Stimulated activated effector memory CD8-positive, alpha-beta T cell treated with anti-CD3 and anti-CD28 coated beads, Interleukin-12 subunit alpha, Interleukin-12 subunit beta, amount 100 ng/mL, for 72 hours (primary cell): ENCODE measurements around the gene ZNF585A.
"Not testable (repeated sequence)": the region's sequence is repeated elsewhere in the genome, so short reads cannot be mapped to it uniquely, and the experiment has no call there.

Source experiments
- ATAC-seq: fragments of 150-1000 bp; cut with Tn5 transposase; 2 replicates; pipeline ENCODE4 v1.10.0; 2021
- DNase-seq, 2 donors: peaks; one replicate each; pipeline ENCODE4 v3.0.0; 2021 to 2022; ENCODE audit warnings: low spot score in 2 of 2
- H3K27ac Mint-ChIP-seq: one replicate; pipeline ENCODE4 v1.8.0; 2022; ENCODE audit warnings: mild to moderate bottlenecking, mixed read lengths
- H3K36me3 Mint-ChIP-seq: one replicate; pipeline ENCODE4 v1.8.0; 2022; ENCODE audit warnings: mild to moderate bottlenecking, mixed read lengths
- H3K4me1 Mint-ChIP-seq: one replicate; pipeline ENCODE4 v1.8.0; 2022; ENCODE audit warnings: mixed read lengths
- H3K4me3 Mint-ChIP-seq: one replicate; pipeline ENCODE4 v1.8.0; 2022; ENCODE audit warnings: mild to moderate bottlenecking, mixed read lengths
- H3K9me3 Mint-ChIP-seq: one replicate; pipeline ENCODE4 v1.8.0; 2022; ENCODE audit warnings: mixed read lengths

ZNF585A gene

DNA sequence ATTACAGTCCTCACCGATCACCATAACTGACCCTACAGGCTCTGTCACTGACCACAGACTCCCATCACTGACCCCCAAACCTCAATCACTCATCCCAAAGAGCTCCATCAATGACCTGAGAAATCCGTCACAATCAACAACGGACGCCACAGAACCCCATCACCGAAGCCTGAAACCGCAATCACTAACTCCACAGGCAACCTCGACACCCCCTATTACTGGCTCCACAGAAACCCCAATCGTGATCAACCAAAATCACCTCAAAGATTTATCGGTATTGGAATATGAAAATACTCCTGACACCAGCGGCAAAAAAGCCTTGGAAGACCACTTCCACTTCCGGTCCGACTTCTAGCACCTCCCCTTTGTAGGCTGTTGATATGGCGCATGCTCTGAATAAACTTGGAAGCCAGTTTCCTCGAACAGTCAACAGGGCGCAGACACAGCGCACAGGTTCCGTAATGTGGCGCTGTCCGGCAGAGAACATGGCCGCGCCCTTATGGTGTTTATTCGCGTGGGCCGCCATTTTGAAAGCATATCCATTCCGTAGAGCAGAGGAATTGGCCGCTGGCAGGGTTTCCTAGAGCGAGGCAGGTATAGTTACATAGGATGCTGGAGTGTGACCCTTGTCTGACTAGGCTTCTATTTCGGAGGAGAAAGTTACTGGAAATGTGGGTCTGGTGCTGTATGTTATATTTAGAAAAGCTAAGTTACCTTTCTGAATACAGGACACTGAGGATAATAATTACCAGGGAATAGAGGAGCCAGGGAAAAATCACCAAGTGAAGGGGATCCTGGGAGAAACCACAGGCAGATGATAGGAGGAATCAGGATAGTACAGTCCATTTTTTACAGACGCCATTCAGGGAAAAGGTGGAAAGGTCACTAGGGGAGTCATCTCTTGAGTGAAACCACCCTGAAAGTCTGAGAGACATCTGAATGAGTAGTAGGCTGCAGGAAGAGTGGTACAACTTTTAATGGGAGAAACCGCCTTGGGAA is at the start of gene ZNF585A:
TSS of gene ZNF585A (minus strand) at position 328 of the 999 bp plus-strand sequence. CDS start 2,785 bp downstream, outside the sequence.
- peaks cover 23% of the 10 kb centered on the region for H3K36me3 Mint-ChIP-seq
- H3K4me3 Mint-ChIP-seq = no peak within 1 kb of the TSS
- ATAC-seq (peak; percentile 100), DNase-seq (peak; percentile 71 to 91)
- H3K4me1 Mint-ChIP-seq = no peaks in the 10 kb centered on the region
- H3K9me3 Mint-ChIP-seq = peaks cover 17% of the 10 kb centered on the region
- no peak within 1 kb of the TSS for H3K27ac Mint-ChIP-seq

DNA sequence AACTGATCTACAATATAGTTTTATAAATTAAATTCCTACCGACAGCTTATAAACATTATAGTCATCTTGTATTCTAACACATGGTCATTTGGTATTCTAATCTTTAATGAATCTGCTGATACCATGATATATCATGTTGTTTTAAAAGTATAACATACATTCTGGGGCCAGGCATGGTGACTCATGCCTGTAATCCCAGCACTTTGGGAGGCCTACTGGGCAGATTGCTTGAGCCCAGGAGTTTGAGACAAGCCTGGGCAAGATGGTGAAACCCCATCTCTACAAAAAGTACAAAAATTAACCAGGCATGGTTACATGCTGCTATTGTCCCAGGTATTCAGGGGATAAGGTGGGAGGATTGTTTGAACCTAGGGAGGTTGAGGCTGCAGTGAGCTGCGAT is 48.6 kb upstream of the ZNF585A start:
- DNase-seq (no peak), ATAC-seq (no peak)
- peaks cover 38% of the 10 kb centered on the region for H3K4me1 Mint-ChIP-seq
- no peak overlapping the region for H3K4me3 Mint-ChIP-seq
- H3K27ac Mint-ChIP-seq = no peak overlapping the region
- peaks cover 78% of the 10 kb centered on the region for H3K36me3 Mint-ChIP-seq
- H3K9me3 Mint-ChIP-seq = peaks cover 2% of the 10 kb centered on the region

DNA sequence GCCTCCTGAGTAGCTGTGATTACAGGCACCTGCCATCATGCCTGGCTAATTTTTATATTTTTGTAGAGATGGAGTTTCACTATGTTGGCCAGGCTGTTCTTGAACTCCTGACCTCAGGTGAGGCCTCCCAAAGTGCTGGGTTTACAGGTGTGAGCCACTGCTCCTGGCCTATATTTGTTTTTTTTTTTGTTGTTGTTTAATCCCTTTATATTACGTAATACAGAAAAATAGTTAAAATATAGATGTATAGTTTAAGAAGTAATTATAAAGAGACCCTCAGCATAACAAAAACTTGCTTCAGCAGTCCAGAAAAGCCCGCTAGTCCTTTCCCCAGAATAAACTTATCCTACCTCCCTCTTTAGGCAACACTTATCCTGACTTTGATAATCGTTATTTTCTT is 47.9 kb upstream of the ZNF585A start:
- ATAC-seq (no peak), DNase-seq (no peak)
- H3K4me3 Mint-ChIP-seq = peak overlapping the region; percentile 87
- peaks cover 76% of the 10 kb centered on the region for H3K36me3 Mint-ChIP-seq
- H3K9me3 Mint-ChIP-seq = peaks cover 2% of the 10 kb centered on the region
- H3K27ac Mint-ChIP-seq = no peak overlapping the region
- peaks cover 38% of the 10 kb centered on the region for H3K4me1 Mint-ChIP-seq

DNA sequence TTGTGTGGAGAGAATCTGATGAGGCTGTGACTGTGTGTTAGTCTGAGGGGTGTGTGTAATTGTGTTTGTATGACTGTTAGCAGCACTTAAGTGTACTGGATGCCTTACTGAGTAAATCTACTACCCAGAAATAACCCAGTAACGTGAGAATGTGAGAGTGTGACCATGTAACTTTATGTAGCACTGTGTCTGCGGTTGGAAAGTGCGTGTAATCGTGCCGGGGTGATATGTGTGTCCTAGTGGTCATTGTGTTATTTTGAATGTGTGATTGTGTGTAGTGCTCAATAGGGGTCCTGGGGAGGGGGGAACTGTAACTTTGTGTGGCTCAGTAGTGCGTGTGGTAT is 46.1 kb upstream of the ZNF585A start:
- DNase-seq (no peak), ATAC-seq (peak; percentile 63)
- Mint-ChIP-seq H3K9me3 (peaks cover 4% of the 10 kb centered on the region), H3K27ac (peak overlapping the region; percentile 96), H3K4me1 (peaks cover 38% of the 10 kb centered on the region), H3K4me3 (peak overlapping the region; percentile 87), H3K36me3 (peaks cover 57% of the 10 kb centered on the region)

DNA sequence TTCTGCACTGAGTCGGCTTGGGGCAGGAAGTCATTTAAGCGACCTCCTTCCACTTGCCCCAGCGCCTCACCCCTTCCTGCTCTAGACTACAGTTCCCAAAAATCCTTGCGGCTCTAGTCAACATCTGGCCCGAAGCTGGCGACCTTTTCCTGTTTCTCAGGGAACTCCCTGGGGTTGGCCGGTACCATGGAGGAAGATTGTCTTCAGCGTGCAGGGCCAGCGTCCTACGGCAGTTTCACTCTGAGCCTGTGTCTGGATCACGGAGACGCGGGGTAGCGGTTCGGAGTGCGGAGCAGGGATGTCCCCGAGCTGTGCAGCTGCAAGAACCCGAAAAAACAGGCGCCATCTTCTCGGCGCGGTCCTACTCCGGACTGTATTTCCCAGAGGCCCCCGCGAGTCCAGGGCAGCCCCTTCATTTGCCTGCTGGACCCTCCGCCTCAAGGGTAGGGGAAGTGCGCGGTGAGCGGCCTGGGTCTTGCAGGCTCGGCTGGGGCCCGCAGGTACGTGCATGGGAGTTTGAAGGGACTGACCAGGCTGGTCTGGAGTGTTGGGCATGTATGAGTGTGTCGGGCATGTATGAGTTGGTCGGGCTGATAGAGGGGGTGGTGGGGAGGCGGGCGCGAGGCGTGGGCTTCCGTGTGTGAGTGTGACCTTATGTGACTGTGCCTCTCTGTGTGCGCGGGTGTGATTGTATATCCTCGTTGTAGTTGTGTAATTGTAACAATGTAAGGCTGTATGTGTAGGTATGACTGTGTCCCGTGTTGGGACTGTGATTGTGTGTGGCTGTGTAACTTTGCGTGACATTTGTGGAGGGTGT is 45.5 kb upstream of the ZNF585A start, which contains the start of gene ZNF383:
TSS of gene ZNF383 (plus strand) at position 440 of the 817 bp plus-strand sequence. CDS start 12,240 bp downstream, outside the sequence.
- Mint-ChIP-seq H3K9me3 (peaks cover 4% of the 10 kb centered on the region), H3K4me3 (peak within 1 kb of the TSS; percentile 87), H3K27ac (peak within 1 kb of the TSS; percentile 96), H3K4me1 (peaks cover 38% of the 10 kb centered on the region), H3K36me3 (peaks cover 57% of the 10 kb centered on the region)
- ATAC-seq (peak; percentile 90), DNase-seq (peak; percentile 70 to 92)

DNA sequence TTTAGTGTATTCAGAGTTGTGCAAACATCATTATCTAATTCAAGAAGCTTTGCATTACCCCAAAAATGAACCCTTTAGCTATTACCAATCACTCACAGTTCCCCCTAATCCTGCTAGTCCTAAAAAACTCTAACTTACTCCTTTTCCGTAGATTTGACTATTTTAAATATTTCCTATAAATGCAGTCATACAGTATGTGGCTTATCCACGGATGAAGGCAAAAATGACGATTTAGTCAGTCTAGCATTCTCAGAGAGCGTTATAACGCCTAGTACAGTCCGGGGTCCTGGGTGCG is 44.9 kb upstream of the ZNF585A start:
- Mint-ChIP-seq H3K4me1 (peaks cover 38% of the 10 kb centered on the region), H3K36me3 (peaks cover 53% of the 10 kb centered on the region), H3K4me3 (peak overlapping the region; percentile 87), H3K27ac (peak overlapping the region; percentile 96), H3K9me3 (peaks cover 4% of the 10 kb centered on the region)
- no peak for ATAC-seq
- no peak for DNase-seq

DNA sequence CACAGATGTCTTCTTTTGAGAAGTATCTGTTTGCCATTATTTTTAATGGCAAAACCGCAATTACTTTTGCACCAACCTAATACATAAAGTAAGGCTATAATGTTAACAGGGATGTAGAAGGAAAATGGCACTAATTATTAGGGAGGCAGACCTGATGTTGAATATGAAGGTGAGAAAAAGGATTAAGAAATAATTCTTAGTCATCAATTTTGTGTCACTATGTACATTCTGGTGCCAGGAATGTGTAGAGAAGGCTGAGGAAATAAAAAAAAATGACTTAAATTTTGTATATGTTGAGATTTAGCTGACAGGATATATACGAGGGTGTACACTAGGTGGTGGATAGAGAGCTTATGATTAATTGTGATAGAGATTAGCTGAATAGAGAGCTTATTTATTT is 25.3 kb upstream of the ZNF585A start:
- Mint-ChIP-seq H3K9me3 (peaks cover 16% of the 10 kb centered on the region), H3K36me3 (peaks cover 86% of the 10 kb centered on the region), H3K27ac (no peak overlapping the region), H3K4me1 (no peaks in the 10 kb centered on the region), H3K4me3 (no peak overlapping the region)
- ATAC-seq (no peak), DNase-seq (no peak)

DNA sequence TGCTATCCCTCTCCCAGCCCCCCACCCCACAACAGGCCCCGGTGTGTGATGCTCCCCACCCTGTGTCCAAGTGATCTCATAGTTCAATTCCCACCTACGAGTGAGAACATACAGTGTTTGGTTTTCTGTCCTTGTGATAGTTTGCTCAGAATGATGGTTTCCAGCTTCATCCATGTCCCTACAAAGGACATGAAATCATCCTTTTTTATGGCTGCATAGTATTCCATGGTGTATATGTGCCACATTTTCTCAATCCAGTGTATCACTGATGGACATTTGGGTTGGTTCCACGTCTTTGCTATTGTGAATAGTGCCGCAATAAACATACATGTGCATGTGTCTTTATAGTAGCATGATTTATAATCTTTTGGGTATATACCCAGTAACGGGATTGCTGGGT is 24.6 kb upstream of the ZNF585A start:
- H3K36me3 Mint-ChIP-seq = peaks cover 85% of the 10 kb centered on the region
- not testable (repeated sequence) for H3K27ac Mint-ChIP-seq

DNA sequence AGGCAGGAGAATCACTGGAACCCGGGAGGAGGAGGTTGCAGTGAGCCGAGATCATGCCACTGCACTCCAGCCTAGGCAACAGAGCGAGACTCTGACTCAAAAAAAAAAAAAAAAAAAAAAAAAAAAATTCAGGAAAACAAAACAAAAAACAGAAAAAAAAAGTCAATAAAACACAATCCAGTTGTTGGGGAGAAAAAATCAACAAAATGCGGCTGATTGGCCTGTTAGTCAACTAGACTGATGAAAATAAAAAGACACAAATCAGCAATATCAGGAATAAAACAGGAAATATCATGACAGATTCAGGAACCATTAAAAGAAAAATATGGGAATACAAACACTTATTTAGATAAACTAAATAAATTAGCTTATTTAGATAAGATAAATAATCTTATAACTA is 22.8 kb upstream of the ZNF585A start:
- peaks cover 23% of the 10 kb centered on the region for H3K9me3 Mint-ChIP-seq
- DNase-seq = not testable (repeated sequence)

More for the DNA sequence above, 24.6 kb upstream of the ZNF585A start:
- H3K4me3 Mint-ChIP-seq, DNase-seq, H3K4me1 Mint-ChIP-seq, ATAC-seq: not testable (repeated sequence)
- H3K9me3 Mint-ChIP-seq = peaks cover 18% of the 10 kb centered on the region

DNA sequence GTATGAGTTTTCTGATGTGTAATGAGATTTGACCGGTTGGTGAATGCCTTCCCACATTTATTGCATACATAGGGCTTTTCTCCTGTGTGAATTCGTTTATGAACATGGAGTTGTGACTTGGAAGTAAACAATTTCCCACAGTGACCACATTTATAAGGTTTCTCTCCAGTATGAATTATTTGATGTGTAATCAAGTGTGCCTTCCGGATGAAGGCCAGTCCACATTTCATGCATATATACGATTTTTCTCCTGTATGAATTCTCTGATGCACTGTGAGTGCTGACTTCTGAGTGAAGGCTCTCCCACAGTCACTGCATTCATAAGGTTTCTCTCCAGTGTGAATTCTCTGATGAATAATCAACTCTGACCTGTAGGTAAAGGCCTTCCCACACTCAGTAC is 13.6 kb upstream of the ZNF585A start:
- H3K27ac Mint-ChIP-seq, H3K4me3 Mint-ChIP-seq, H3K4me1 Mint-ChIP-seq, DNase-seq, ATAC-seq: not testable (repeated sequence)
- peaks cover 46% of the 10 kb centered on the region for H3K36me3 Mint-ChIP-seq
- H3K9me3 Mint-ChIP-seq = peaks cover 41% of the 10 kb centered on the region

More for the DNA sequence above, 22.8 kb upstream of the ZNF585A start:
- H3K36me3 Mint-ChIP-seq = peaks cover 80% of the 10 kb centered on the region
- ATAC-seq, H3K27ac Mint-ChIP-seq, H3K4me3 Mint-ChIP-seq, H3K4me1 Mint-ChIP-seq: not testable (repeated sequence)

DNA sequence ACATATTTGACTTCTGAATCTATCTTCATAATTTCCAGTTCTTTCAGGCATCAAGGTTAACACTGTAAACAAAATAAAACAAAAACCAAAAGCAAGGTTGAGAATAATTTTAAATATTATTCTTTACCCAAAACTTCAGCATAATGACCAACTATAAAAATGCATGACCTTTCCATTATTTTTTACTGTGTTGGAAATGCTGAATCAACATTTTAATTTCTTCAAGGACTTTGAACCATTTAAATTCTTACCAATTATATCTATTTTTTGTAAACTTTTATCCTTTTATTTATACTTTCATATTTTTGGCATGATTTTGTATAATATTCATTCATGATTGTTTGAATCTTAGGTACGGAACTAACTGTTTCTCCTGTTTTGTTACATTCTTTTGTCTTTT is 6.9 kb downstream of the ZNF585A start:
- Mint-ChIP-seq H3K9me3 (peaks cover 32% of the 10 kb centered on the region), H3K4me1 (no peaks in the 10 kb centered on the region), H3K4me3 (no peak overlapping the region), H3K27ac (no peak overlapping the region), H3K36me3 (peaks cover 90% of the 10 kb centered on the region)
- ATAC-seq (no peak), DNase-seq (no peak)

DNA sequence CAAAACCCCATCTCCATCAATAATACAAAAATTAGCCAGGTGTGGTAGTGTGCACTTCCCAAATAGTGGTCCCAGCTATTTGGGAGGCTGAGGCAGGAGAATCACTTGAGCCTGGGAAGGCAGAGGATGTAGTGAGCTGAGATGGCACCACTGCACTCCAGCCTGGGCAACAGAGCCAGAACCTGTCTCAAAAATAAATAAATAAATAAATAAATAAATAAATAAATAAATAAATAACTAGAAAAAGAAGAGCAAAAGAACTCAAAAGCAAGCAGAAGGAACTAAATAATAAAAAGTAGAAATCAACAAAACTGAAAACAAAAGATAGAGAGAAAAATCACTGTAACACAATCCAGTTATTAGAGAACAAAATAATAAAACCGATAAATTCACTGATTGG is 12.3 kb downstream of the ZNF585A start:
- H3K4me3 Mint-ChIP-seq = no peak overlapping the region
- H3K9me3 Mint-ChIP-seq = peaks cover 44% of the 10 kb centered on the region
- DNase-seq (no peak), ATAC-seq (no peak)
- no peak overlapping the region for H3K27ac Mint-ChIP-seq
- H3K4me1 Mint-ChIP-seq = no peaks in the 10 kb centered on the region
- peaks cover 76% of the 10 kb centered on the region for H3K36me3 Mint-ChIP-seq

DNA sequence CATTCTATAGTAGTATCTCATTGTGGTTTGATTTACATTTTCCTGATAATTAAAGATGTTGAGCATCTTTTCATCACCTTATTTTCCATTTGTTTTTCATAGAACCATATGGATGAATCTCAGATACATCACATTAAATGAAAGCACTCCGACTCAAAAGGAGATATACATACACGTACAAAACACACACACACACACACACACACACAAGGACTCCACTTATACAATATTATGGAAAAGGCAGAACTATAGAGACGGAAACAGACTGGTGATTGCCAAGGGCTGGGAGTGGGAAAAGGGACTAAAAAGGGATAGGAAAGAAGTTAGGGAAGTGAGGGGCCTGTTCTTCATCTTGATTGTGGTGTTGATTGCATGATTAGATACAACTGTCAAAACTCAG is 24.3 kb downstream of the ZNF585A start:
- Mint-ChIP-seq H3K4me1 (no peaks in the 10 kb centered on the region), H3K36me3 (peaks cover 2% of the 10 kb centered on the region), H3K27ac (no peak overlapping the region), H3K9me3 (peaks cover 32% of the 10 kb centered on the region), H3K4me3 (no peak overlapping the region)
- no peak for DNase-seq
- ATAC-seq = no peak

DNA sequence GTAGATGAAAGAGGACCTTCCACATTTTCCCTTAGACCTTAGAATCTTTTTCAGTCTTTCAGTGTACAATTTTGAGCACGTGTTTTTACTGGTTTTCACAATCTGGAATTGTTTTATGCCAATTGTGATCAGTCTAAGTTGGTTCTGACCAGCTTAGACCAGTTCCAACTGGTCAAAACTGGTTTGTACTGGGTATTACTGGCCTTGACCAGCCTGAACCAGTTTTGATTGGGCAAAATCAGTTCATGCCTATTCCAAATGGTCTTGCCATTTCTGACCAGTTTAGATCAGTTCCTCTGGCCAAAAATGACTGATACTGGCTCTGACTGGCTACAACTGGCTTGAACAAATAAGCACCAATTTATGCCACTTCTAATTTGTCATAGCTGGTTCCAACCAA is 36.4 kb downstream of the ZNF585A start:
- ATAC-seq (no peak), DNase-seq (no peak)
- Mint-ChIP-seq H3K9me3 (peaks cover 52% of the 10 kb centered on the region), H3K36me3 (no peaks in the 10 kb centered on the region), H3K4me3 (no peak overlapping the region), H3K27ac (no peak overlapping the region), H3K4me1 (no peaks in the 10 kb centered on the region)

DNA sequence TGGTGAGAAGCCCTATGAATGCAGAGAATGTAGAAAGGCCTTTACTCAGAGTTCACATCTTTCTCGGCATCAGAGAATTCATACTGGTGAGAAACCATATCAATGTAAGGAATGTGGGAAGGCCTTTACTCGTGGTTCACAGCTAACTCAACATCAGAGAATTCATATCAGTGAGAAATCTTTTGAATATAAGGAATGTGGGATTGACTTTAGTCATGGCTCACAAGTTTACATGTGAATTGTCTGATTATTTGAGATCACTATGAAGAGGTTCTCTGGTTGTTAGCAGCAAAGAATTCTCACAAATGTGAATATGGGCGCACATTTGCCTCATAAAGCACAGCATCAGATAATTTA is 43.7 kb downstream of the ZNF585A start:
- DNase-seq (no peak), ATAC-seq (no peak)
- H3K27ac Mint-ChIP-seq = no peak overlapping the region
- peaks cover 27% of the 10 kb centered on the region for H3K36me3 Mint-ChIP-seq
- peaks cover 57% of the 10 kb centered on the region for H3K9me3 Mint-ChIP-seq
- H3K4me1 Mint-ChIP-seq = no peaks in the 10 kb centered on the region
- no peak overlapping the region for H3K4me3 Mint-ChIP-seq
